ENCODE results near the gene KAZN. TPM values are rescaled to one million over a fixed set of nuclear protein-coding genes. Genes with fewer than 3 reads are reported as not detected.

The KAZN gene
- polyA plus RNA-seq, 1 of the 3 experiments (the other 2 are of a cell fraction), result 6.8 TPM

DNA sequence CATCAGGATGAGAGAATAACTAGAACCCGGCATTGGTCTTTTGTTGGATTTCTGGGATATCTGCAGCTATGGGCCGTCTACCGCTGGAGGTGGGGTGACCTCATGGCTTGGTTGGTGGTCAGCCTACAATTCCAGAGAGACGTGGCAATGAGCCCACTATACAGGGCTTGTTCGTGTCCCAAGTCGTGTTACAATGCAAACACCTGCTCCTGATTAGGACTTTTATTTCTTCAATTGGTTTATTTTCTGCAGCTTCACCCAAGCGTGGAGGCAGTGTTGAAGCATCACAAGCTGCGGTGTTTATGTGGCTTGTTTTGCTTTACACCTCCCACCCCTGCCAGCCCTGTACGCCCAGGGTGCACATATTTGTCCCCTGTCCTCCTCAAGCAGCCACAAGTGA lies 343.4 kb downstream of the KAZN start:
- 71% methylated on average over 9 of the region's 9 CpGs for WGBS (ENCODE audit: low lambda C conversion rate)
- H3K4me2 ChIP-seq, result no peak overlapping the region
- ChIA-PET CTCF (interaction anchor here (0.9 to 1.8 kb wide), 3 partner anchors 10 to 105 kb away, joined by 3 to 4 read pairs (median 3); no protein-coding TSS in a partner anchor), POLR2A (no interaction called here)
- peaks cover 37 to 55% of the 10 kb centered on the region in 2 experiments for H3K4me1 ChIP-seq (ENCODE audit: control insufficient read depth in 1 of 2, insufficient read depth in 2 of 2, low read depth in 1 of 2, low read length in 1 of 2)
- H3K4me3 ChIP-seq (ENCODE audit: low read depth in 2 of 2, low read length in 1 of 2), result no peak overlapping the region
- no peak overlapping the region for H3K9ac ChIP-seq
- no peak overlapping the region for H2AFZ ChIP-seq (ENCODE audit: low read depth)
- H3K9me2 ChIP-seq, result no peaks in the 10 kb centered on the region
- H3K36me3 ChIP-seq (replicated peaks in 1 of 2; ENCODE audit: control insufficient read depth in 1 of 2, insufficient read depth in 2 of 2, low read length in 1 of 2), result no peaks in the 10 kb centered on the region
- no peaks in the 10 kb centered on the region for H4K20me1 ChIP-seq (ENCODE audit: insufficient read depth)
- H3K27ac ChIP-seq (ENCODE audit: low read depth in 2 of 2, low read length in 1 of 2), result peak overlapping the region in 1 of 2 experiments; percentile 16; a peak in 1 of 4 replicates
- no peaks in the 10 kb centered on the region for H3K27me3 ChIP-seq (ENCODE audit: insufficient read depth)
- peaks cover 41% of the 10 kb centered on the region for H3K79me2 ChIP-seq (ENCODE audit: insufficient read depth)
- peaks cover 36% of the 10 kb centered on the region for H3F3A ChIP-seq (replicated peaks; ENCODE audit: insufficient read depth)
- H3K9me3 ChIP-seq, result no peaks in the 10 kb centered on the region
- no peak for DNase-seq
- TF ChIP-seq, protein P1, sequence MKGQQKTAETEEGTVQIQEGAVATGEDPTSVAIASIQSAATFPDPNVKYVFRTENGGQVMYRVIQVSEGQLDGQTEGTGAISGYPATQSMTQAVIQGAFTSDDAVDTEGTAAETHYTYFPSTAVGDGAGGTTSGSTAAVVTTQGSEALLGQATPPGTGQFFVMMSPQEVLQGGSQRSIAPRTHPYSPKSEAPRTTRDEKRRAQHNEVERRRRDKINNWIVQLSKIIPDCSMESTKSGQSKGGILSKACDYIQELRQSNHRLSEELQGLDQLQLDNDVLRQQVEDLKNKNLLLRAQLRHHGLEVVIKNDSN (IDR thresholded peaks at IDR 0.05; ENCODE audit: borderline replicate concordance, low read depth), result no peak
- TF ChIP-seq NRF1 (IDR thresholded peaks at IDR 0.05; ENCODE audit: low read depth, low read length), result no peak
- no peak for TF ChIP-seq SIN3A (IDR thresholded peaks at IDR 0.05; ENCODE audit: borderline replicate concordance, low read depth, low read length)
- no peak for TF ChIP-seq CHD2 (IDR thresholded peaks at IDR 0.05; ENCODE audit: low read length, partially characterized antibody)
- no peak for TF ChIP-seq FOXJ3 (CRISPR knock-in tag; IDR thresholded peaks at IDR 0.05)
- TF ChIP-seq, protein P2, sequence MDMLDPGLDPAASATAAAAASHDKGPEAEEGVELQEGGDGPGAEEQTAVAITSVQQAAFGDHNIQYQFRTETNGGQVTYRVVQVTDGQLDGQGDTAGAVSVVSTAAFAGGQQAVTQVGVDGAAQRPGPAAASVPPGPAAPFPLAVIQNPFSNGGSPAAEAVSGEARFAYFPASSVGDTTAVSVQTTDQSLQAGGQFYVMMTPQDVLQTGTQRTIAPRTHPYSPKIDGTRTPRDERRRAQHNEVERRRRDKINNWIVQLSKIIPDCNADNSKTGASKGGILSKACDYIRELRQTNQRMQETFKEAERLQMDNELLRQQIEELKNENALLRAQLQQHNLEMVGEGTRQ (IDR thresholded peaks at IDR 0.05; ENCODE audit: borderline replicate concordance, low read depth, low read length), result no peak
- no peak for TF ChIP-seq RFX5 (IDR thresholded peaks at IDR 0.05; ENCODE audit: low read length)
- no peak for TF ChIP-seq SMC3 (IDR thresholded peaks at IDR 0.05; ENCODE audit: low read depth, low read length)
- TF ChIP-seq YY1 (IDR thresholded peaks at IDR 0.05; ENCODE audit: low read depth), result no peak
- TF ChIP-seq EZH2phosphoT487 (IDR thresholded peaks at IDR 0.05; ENCODE audit: borderline replicate concordance, low read depth), result no peak
- TF ChIP-seq RAD21 (IDR thresholded peaks at IDR 0.05; ENCODE audit: low read length), result no peak
- TF ChIP-seq RXRA (IDR thresholded peaks at IDR 0.05; ENCODE audit: borderline replicate concordance, low read depth), result no peak
- TF ChIP-seq, protein P3, sequence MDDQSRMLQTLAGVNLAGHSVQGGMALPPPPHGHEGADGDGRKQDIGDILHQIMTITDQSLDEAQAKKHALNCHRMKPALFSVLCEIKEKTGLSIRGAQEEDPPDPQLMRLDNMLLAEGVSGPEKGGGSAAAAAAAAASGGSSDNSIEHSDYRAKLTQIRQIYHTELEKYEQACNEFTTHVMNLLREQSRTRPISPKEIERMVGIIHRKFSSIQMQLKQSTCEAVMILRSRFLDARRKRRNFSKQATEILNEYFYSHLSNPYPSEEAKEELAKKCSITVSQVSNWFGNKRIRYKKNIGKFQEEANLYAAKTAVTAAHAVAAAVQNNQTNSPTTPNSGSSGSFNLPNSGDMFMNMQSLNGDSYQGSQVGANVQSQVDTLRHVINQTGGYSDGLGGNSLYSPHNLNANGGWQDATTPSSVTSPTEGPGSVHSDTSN (IDR thresholded peaks at IDR 0.05), result no peak
- TF ChIP-seq MXI1 (IDR thresholded peaks at IDR 0.05; ENCODE audit: low read depth, low read length), result no peak
- TF ChIP-seq MEF2A (IDR thresholded peaks at IDR 0.05; ENCODE audit: borderline replicate concordance, low read depth), result no peak
- TF ChIP-seq TCF12 (IDR thresholded peaks at IDR 0.05), result no peak
